ENCODE data around the gene MECP2.
A peak's percentile ranks its signal among the peaks of the same experiment; 100 is the strongest.

MECP2 gene

DNA sequence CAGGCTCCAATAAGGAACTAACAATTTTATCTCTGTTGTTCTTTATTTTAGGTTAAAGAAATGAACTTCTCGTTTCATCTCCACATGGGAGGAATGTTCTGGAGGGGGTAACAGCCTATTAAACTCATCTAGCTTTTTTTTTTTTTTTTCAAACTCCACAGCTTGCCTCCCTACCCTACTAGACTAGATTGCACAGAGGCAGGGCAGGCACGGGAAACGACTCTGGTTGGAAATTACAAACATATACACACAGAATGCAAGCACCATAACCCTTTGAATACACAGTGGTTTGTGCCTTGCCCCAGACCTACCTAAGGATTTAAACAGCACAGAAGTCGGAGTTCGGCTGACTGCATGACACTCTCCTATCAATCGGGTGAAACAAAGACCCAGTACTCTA lies 2.7 kb downstream of the MECP2 start:
- DNase-seq (ENCODE audit: low read depth) = no peak
- TF ChIP-seq, protein P1, sequence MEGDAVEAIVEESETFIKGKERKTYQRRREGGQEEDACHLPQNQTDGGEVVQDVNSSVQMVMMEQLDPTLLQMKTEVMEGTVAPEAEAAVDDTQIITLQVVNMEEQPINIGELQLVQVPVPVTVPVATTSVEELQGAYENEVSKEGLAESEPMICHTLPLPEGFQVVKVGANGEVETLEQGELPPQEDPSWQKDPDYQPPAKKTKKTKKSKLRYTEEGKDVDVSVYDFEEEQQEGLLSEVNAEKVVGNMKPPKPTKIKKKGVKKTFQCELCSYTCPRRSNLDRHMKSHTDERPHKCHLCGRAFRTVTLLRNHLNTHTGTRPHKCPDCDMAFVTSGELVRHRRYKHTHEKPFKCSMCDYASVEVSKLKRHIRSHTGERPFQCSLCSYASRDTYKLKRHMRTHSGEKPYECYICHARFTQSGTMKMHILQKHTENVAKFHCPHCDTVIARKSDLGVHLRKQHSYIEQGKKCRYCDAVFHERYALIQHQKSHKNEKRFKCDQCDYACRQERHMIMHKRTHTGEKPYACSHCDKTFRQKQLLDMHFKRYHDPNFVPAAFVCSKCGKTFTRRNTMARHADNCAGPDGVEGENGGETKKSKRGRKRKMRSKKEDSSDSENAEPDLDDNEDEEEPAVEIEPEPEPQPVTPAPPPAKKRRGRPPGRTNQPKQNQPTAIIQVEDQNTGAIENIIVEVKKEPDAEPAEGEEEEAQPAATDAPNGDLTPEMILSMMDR (conservative IDR thresholded peaks at IDR 0.05; ENCODE audit: low read depth, low read length) = no peak
- H3K4me3 ChIP-seq (ENCODE audit: low read length) = peak overlapping the region; percentile 71

DNA sequence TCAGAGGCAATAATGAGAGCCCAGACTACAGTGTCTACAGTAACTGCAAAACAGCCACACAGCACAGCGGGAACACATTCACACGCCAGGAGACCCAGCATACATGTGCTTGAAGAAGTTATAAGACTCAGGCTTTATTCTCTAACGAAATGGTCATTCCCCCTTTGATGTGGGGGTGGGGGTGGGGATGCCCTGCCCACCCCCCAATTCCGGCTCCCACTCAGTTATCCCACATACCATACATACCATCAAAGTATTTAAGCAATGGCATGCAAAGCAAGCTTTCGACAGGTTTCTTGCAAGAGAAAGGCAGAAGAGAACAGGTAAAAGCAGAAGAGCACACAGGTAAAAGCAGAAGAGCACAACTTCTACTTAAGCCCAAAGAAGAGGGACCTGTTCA lies 3.6 kb downstream of the MECP2 start:
- no peak for DNase-seq (ENCODE audit: low read depth)
- peak overlapping the region; percentile 71 for H3K4me3 ChIP-seq (ENCODE audit: low read length)

DNA sequence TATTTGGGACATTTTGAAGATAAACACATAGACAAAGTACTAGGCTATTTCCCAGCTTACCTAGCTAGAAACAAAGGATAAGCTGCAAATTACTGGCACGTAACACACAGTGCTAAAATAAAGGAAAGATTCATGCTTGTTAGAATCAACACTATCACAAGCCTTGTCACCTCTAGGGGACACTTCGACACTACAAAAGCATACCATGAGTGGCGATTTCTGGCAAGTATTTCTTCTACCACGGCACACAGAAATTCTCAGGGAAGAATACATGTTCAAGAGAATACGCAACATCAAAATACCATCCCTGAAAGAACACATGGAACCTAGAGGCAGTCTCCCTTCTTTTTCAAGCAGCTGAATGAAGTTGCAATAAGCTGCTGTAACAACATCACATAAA lies 5.1 kb downstream of the MECP2 start:
- TF ChIP-seq, protein P1 (conservative IDR thresholded peaks at IDR 0.05; ENCODE audit: low read depth, low read length) = no peak
- no peak overlapping the region for H3K4me3 ChIP-seq (ENCODE audit: low read length)
- no peak for DNase-seq (ENCODE audit: low read depth)

More for the DNA sequence above, 3.6 kb downstream of the MECP2 start:
- TF ChIP-seq, protein P1 (conservative IDR thresholded peaks at IDR 0.05; ENCODE audit: low read depth, low read length) = no peak

DNA sequence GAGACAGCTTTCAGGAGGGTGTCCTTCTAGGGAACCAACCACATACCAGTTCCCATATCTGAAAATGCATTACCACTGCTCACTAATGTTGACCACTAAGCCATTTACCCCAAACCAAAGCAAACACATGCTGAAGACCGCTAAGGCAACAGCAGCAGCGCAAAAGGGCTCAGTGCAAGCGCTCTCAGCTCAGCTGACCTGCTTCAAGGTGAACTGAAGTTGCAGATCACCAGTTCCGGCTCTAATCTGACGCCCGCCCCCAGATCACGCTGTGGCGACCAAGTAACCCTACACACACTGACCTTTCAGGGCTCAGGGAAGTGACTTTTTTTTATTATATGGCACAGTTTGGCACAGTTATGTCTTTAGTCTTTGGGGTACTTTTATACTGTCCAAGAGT lies 5.8 kb downstream of the MECP2 start:
- TF ChIP-seq, protein P1 (conservative IDR thresholded peaks at IDR 0.05; ENCODE audit: low read depth, low read length) = no peak
- DNase-seq (ENCODE audit: low read depth) = no peak
- H3K4me3 ChIP-seq (ENCODE audit: low read length) = no peak overlapping the region

DNA sequence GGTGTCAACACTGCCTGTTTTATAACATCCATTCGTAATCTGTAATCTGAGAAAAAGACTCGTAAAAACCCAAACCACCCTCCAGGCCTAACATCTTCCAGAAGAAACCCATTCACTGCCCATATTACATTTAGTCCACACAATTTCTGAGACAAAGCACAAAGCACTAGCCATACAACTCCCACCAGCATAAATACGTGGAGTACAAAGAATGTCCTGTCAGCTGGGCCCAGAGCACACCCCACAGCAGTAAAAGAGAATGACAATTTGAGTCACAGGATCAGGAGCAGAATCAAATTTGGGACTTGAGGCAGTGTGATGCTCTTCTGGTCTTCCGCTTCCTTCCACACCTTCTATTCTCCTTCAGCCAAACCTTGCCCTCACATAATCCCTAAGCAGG lies 6.8 kb downstream of the MECP2 start:
- no peak for DNase-seq (ENCODE audit: low read depth)
- TF ChIP-seq, protein P1 (conservative IDR thresholded peaks at IDR 0.05; ENCODE audit: low read depth, low read length) = no peak
- H3K4me3 ChIP-seq (ENCODE audit: low read length) = no peak overlapping the region

DNA sequence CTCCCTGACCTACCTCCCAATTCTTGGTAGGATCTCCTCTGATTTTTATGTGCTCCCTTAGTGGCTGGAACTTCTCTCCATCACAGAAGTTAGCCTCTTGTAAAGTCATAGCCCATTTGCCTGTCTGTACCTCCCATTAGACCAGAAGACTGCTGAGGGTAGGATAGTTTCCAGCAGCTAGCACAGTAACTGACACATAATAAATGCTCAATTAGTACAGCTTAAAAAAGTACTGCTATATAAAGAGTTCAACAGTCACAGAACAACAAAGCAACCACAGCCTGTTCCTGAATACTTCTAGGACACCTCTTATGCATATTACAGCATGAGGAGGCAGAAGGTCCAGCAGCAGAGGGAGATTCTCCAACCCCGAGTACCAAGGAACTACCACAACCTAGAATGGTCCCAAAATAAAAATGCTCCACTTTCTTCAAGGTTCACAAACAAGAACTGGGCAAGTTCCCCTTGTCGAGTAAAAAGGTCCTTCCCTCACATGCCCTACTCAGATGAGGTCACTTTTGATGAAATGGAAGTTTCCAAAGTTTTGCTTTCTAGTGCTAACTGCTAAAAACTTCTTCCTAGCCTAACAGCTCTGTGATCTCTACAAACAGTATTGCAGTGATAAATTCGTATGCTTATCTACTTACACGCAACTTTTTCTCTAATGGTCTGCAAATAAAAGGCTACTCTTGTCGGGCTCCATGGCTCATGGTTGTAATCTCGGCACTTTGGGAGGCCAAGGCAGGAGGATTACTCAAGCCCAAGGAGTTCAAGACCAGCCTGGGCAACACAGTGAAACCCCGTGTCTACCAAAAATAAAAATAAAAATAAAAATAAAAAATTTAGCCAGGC lies 12.8 kb downstream of the MECP2 start:
- H3K4me3 ChIP-seq (ENCODE audit: low read length) = no peak overlapping the region
- TF ChIP-seq, protein P1 (conservative IDR thresholded peaks at IDR 0.05; ENCODE audit: low read depth, low read length) = no peak
- no peak for DNase-seq (ENCODE audit: low read depth)

DNA sequence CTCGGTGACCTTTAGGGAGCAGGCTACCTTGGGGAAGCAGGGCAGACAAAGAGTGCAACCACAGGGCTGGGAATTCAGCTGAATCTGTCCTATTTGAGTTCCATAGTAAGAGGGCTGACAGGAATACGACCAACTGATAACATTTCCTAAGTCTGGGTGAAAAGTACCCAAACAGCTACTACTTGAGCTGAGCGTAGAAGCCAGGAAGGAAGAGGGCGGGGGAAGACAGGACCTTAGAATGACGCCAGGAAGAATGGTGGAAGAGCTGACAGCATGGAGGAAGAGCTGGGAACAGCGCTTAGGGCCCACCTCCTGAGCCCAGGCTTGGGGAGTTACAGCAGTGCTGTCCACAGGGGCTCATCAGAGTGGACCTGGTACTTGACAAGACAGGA lies 14.4 kb downstream of the MECP2 start:
- TF ChIP-seq, protein P1 (conservative IDR thresholded peaks at IDR 0.05; ENCODE audit: low read depth, low read length) = no peak
- no peak for DNase-seq (ENCODE audit: low read depth)
- no peak overlapping the region for H3K4me3 ChIP-seq (ENCODE audit: low read length)
